ENCODE measurements around the gene HIP1. TPM values are rescaled to one million over a fixed set of nuclear protein-coding genes. Genes with fewer than 3 reads are reported as not detected.

HIP1 gene
- polyA plus RNA-seq, 1 of the 3 experiments (the other 2 are of a cell fraction) = 11.3 TPM

GRCh38 chr7:75578081-75578480 lies 160.7 kb downstream of the HIP1 start (continued):
- TF ChIP-seq USF1 (IDR thresholded peaks at IDR 0.05; ENCODE audit: borderline replicate concordance, low read depth) (no peak), FOXM1 (IDR thresholded peaks at IDR 0.05; ENCODE audit: low read depth) (no peak), SIN3A (IDR thresholded peaks at IDR 0.05; ENCODE audit: borderline replicate concordance, low read depth, low read length) (no peak), MXI1 (IDR thresholded peaks at IDR 0.05; ENCODE audit: low read depth, low read length) (no peak), POLR2AphosphoS5 (IDR thresholded peaks at IDR 0.05; ENCODE audit: low read depth, low read length) (no peak), JUND (IDR thresholded peaks at IDR 0.05) (no peak), SMC3 (IDR thresholded peaks at IDR 0.05; ENCODE audit: low read depth, low read length) (no peak)
- TF ChIP-seq, protein P1, sequence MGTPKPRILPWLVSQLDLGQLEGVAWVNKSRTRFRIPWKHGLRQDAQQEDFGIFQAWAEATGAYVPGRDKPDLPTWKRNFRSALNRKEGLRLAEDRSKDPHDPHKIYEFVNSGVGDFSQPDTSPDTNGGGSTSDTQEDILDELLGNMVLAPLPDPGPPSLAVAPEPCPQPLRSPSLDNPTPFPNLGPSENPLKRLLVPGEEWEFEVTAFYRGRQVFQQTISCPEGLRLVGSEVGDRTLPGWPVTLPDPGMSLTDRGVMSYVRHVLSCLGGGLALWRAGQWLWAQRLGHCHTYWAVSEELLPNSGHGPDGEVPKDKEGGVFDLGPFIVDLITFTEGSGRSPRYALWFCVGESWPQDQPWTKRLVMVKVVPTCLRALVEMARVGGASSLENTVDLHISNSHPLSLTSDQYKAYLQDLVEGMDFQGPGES (IDR thresholded peaks at IDR 0.05; ENCODE audit: low read depth, low read length) = no peak

DNA sequence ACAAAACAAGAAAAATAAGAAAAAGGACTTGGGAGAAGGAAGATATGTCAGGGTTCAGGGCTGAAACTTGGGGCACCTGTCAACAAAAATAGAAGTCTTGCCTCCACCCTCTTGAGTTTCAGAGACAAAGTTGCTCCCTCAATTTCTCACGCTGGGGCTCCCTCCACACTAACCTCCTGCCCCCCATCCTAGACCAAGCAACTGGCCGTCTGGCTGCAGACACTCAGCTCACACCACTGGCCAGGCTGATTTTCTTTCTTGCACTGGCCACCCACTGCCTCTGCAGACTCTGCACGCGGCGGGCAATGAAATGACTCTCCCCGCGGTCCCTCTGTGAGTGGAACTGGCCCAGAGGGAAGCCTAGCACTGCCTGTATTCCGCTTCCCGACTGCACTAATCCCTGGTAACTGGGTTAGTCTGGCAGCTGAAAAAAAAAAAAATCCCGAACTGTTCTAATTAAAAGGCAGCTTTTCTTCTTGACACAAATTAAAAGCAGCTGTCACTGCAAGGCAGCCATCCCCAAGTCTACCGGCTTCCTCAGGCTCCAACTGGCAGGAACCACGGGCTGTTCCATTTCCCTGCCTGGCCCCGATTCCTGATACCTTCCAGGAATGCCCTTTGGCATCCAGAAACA lies 163.1 kb downstream of the HIP1 start:
- no peak for TF ChIP-seq USF1 (IDR thresholded peaks at IDR 0.05; ENCODE audit: borderline replicate concordance, low read depth)
- peak; percentile 39 for TF ChIP-seq RAD21 (IDR thresholded peaks at IDR 0.05; ENCODE audit: low read length)
- TF ChIP-seq SMC3 (IDR thresholded peaks at IDR 0.05; ENCODE audit: low read depth, low read length) = no peak
- TF ChIP-seq TCF12 (IDR thresholded peaks at IDR 0.05) = peak; percentile 87
- TF ChIP-seq RCOR1 (IDR thresholded peaks at IDR 0.05; ENCODE audit: low read length) = peak; percentile 96; the same call in 1 of the 2 replicates
- peak; percentile 73; the same call in 1 of the 2 replicates for TF ChIP-seq MXI1 (IDR thresholded peaks at IDR 0.05; ENCODE audit: low read depth, low read length)
- peak; percentile 75 for TF ChIP-seq POLR2AphosphoS5 (IDR thresholded peaks at IDR 0.05; ENCODE audit: low read depth, low read length)
- peak in 1 of 2 experiments; percentile 90; a peak in 2 of 4 replicates for TF ChIP-seq EP300 (IDR thresholded peaks at IDR 0.05; ENCODE audit: borderline replicate concordance in 1 of 2, low read depth in 1 of 2, low read length in 1 of 2)
- no peak for TF ChIP-seq GATA2 (CRISPR knock-in tag; IDR thresholded peaks at IDR 0.05)
- no peak for TF ChIP-seq CTCF (IDR thresholded peaks at IDR 0.05)
- 0 out of 2 replicates have a peak, but pooled peaks have one; percentile 58 for TF ChIP-seq SIN3A (IDR thresholded peaks at IDR 0.05; ENCODE audit: borderline replicate concordance, low read depth, low read length)
- TF ChIP-seq PBX3 (IDR thresholded peaks at IDR 0.05) = peak; percentile 78
- 42% methylated on average over 13 of the region's 13 CpGs for WGBS (ENCODE audit: low lambda C conversion rate)
- Histone ChIP-seq H3K27me3 (ENCODE audit: insufficient read depth) (no peaks in the 10 kb centered on the region), H3K27ac (ENCODE audit: low read depth in 2 of 2, low read length in 1 of 2) (no peak overlapping the region), H3K4me3 (ENCODE audit: low read depth in 2 of 2, low read length in 1 of 2) (no peak overlapping the region), H3K4me2 (no peak overlapping the region), H3K4me1 (ENCODE audit: control insufficient read depth in 1 of 2, insufficient read depth in 2 of 2, low read depth in 1 of 2, low read length in 1 of 2) (peaks cover 0 to 9% of the 10 kb centered on the region in 2 experiments; a peak in 1 of 4 replicates), H3K79me2 (ENCODE audit: insufficient read depth) (no peaks in the 10 kb centered on the region), H3K36me3 (replicated peaks in 1 of 2; ENCODE audit: control insufficient read depth in 1 of 2, insufficient read depth in 2 of 2, low read length in 1 of 2) (no peaks in the 10 kb centered on the region), H3K9me3 (no peaks in the 10 kb centered on the region), H2AFZ (ENCODE audit: low read depth) (no peak overlapping the region), H3F3A (replicated peaks; ENCODE audit: insufficient read depth) (peaks cover 3% of the 10 kb centered on the region), H3K9ac (no peak overlapping the region), H4K20me1 (ENCODE audit: insufficient read depth) (peaks cover 43% of the 10 kb centered on the region; the same call in 1 of the 2 replicates), H3K9me2 (no peaks in the 10 kb centered on the region)
- CTCF ChIA-PET = interaction anchor here (1.3 kb wide), 2 partner anchors 65 to 187 kb away, joined by 3 to 4 read pairs; no protein-coding TSS in a partner anchor
- POLR2A ChIA-PET = no interaction called here
- DNase-seq = peak; percentile 93
